Esophagus squamous epithelium (tissue), 5 donors: Measurements from ENCODE around the gene ACTA1. TPM values are rescaled to one million over a fixed set of nuclear protein-coding genes. Genes with fewer than 3 reads are reported as not detected.

Experiments used
- DNase-seq: peaks from one replicate; lab custom pipeline; 2025; lab: John Stamatoyannopoulos, UW
- H3K27ac ChIP-seq, 4 donors: fragments of 200-600 bp; sonication (generic); one replicate each; pipeline ENCODE4 v1.5.1; 2016 to 2019; ENCODE audit warnings: mild to moderate bottlenecking in 1 of 4
- H3K27me3 ChIP-seq, 4 donors: fragments of 200-600 bp; sonication (generic); 1 replicate in 3 of 4; 2 replicates in 1 of 4; pipeline versions ENCODE4 v1.5.1 to v1.6.0; 2017 to 2021; ENCODE audit warnings: antibody characterized with exemption in 1 of 4
- H3K36me3 ChIP-seq, 3 donors: fragments of 200-600 bp; sonication (generic); one replicate each; pipeline ENCODE4 v1.5.1; 2016 to 2019
- H3K4me1 ChIP-seq, 3 donors: fragments of 200-600 bp; sonication (generic); one replicate each; pipeline ENCODE4 v1.5.1; 2017 to 2019
- H3K4me3 ChIP-seq, 4 donors: fragments of 200-600 bp; sonication (generic); 1 replicate in 3 of 4; 2 replicates in 1 of 4; pipeline ENCODE4 v1.5.1; 2016 to 2019; ENCODE audit warnings: mild to moderate bottlenecking in 2 of 4, moderate library complexity in 1 of 4
- H3K9me3 ChIP-seq, 3 donors: fragments of 200-600 bp; sonication (generic); one replicate each; pipeline ENCODE4 v1.5.1; 2016 to 2019
- POLR2A ChIP-seq, 4 donors: fragments of 450-650 bp; IDR thresholded peaks; one replicate each; pipeline ENCODE4 v1.6.1; 2017; ENCODE audit warnings: antibody characterized with exemption in 4 of 4, mild to moderate bottlenecking in 4 of 4, moderate library complexity in 3 of 4
- WGBS, 2 donors: methylation state at CpG; one replicate each; pipeline ENCODE4 v1.1.5; 2018; 5-methylcytosine and 5-hydroxymethylcytosine counted together
- intact Hi-C: fragments of 100-400 bp; cut with DNase I; formaldehyde crosslinking; loops from one replicate; pipeline ENCODE4 v1.15.0; 2022
- total RNA-seq, 4 donors: library from RNA; depleted of rRNA; stranded (reverse); fragments of >200 nt; gene quantifications; one replicate each; pipeline ENCODE4 v1.1.0, GENCODE V29; 2016
- TF ChIP-seq, protein P1 (sequence below), 6 experiments: fragments of 450-650 bp in 4 of 6; fragments of 200-600 bp in 2 of 6; sonication (generic) in 2 of 6; IDR thresholded peaks; one replicate each; pipeline ENCODE4 v1.5.1; 2016 to 2019; ENCODE audit warnings: antibody characterized with exemption in 6 of 6, mild to moderate bottlenecking in 4 of 6, moderate library complexity in 4 of 6
- donor health status: DM: yes; HTN: yes; CAD: no.

Gene ACTA1
- total RNA-seq, 4 donors from 2014 or later, result 0.19 to 0.75 (median 0.26) TPM; not detected in 1

DNA sequence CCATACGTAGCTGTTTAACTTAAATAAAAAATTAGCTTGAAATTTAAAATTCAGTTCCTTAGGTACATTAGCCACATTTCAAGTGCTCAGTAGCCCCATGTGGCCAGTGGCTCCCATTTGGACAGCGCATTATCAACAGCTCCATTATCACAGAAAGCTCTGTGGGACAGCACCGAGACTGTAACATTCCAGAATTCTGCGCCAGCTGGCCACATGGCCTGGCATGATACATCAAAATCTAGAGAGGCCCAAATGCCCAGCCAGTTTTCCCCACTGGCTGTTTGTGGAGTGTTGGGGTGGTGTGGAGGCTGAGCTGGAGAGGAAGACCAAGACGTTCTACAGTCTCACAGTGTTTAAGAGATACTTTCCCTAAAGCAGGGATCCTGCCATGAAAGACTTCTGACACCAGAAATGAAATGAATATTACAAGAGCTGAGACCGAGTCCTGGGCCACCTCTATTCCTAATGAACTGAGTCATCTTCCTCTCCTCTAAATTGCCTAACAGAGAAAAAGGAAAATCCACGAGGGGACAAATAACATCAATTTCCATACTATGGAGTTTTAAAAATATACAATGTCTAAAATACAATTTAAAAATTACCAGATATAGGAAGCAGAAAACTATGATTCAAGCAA is 27.3 kb upstream of the ACTA1 start:
- peaks cover 5 to 100% (median 11%) of the 10 kb centered on the region in 3 donors for H3K36me3 ChIP-seq
- no peaks in the 10 kb centered on the region for H3K4me1 ChIP-seq
- intact Hi-C loops, result no loop called here
- no peak overlapping the region for H3K27ac ChIP-seq
- no peak overlapping the region for H3K4me3 ChIP-seq
- DNase-seq, result no peak
- H3K27me3 ChIP-seq, result no peaks in the 10 kb centered on the region
- 89 to 90% methylated on average over 7 of the region's 7 CpGs for WGBS, 2 donors
- TF ChIP-seq POLR2A (IDR thresholded peaks at IDR 0.05), result no peak
- TF ChIP-seq, protein P1, sequence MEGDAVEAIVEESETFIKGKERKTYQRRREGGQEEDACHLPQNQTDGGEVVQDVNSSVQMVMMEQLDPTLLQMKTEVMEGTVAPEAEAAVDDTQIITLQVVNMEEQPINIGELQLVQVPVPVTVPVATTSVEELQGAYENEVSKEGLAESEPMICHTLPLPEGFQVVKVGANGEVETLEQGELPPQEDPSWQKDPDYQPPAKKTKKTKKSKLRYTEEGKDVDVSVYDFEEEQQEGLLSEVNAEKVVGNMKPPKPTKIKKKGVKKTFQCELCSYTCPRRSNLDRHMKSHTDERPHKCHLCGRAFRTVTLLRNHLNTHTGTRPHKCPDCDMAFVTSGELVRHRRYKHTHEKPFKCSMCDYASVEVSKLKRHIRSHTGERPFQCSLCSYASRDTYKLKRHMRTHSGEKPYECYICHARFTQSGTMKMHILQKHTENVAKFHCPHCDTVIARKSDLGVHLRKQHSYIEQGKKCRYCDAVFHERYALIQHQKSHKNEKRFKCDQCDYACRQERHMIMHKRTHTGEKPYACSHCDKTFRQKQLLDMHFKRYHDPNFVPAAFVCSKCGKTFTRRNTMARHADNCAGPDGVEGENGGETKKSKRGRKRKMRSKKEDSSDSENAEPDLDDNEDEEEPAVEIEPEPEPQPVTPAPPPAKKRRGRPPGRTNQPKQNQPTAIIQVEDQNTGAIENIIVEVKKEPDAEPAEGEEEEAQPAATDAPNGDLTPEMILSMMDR (IDR thresholded peaks at IDR 0.05), result no peak
- H3K9me3 ChIP-seq, result no peaks in the 10 kb centered on the region

DNA sequence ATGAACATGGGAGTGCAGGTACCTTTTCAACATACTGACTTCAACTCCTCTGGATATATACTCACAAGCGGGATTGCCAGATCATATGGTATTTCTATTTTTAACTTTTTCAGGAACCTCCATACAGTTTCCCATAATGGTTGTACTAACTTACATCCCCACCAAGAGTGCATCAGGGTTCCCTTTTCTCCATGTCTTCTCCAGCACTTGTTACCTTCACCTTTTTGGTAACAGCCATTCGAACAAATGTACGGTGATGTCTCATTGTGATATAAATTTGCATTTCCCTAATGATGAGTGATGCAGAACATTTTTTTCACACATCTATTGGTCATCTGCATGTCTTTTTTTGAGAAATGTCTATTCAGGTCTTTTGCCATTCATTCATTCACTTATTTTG is 25.9 kb upstream of the ACTA1 start:
- H3K27ac ChIP-seq, result no peak overlapping the region
- no peak for DNase-seq
- H3K36me3 ChIP-seq, result peaks cover 0 to 100% (median 11%) of the 10 kb centered on the region in 3 donors
- WGBS, 2 donors, result 93 to 98% methylated on average over 3 of the region's 3 CpGs
- H3K4me3 ChIP-seq, result no peak overlapping the region
- no peaks in the 10 kb centered on the region for H3K27me3 ChIP-seq
- TF ChIP-seq POLR2A (IDR thresholded peaks at IDR 0.05), result no peak
- TF ChIP-seq, protein P1 (IDR thresholded peaks at IDR 0.05), result no peak
- H3K9me3 ChIP-seq, result no peaks in the 10 kb centered on the region
- no peaks in the 10 kb centered on the region for H3K4me1 ChIP-seq
- intact Hi-C loops, result no loop called here

DNA sequence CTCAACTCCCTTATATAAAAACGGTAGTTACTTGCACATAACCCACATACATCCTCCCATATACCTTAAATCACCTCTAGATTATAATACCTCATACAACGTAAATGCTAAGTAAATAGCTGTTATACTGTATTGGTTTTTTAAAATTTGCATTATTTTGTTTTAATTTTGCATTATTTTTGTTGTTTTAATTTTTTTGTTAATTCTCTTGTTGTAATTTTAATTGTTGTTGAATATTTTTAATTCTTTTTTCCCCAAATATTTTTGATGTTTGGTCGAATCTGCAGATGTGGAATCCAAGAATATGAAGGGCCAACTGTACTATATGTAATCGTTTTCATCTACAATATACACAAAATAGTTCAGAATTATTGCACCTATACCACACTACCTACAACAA is 23.5 kb upstream of the ACTA1 start:
- Histone ChIP-seq H3K4me3 (no peak overlapping the region), H3K9me3 (no peaks in the 10 kb centered on the region), H3K27ac (no peak overlapping the region), H3K27me3 (no peaks in the 10 kb centered on the region), H3K4me1 (no peaks in the 10 kb centered on the region), H3K36me3 (peaks cover 0 to 89% (median 7%) of the 10 kb centered on the region in 3 donors)
- TF ChIP-seq POLR2A (IDR thresholded peaks at IDR 0.05), result no peak
- TF ChIP-seq, protein P1 (IDR thresholded peaks at IDR 0.05), result no peak
- intact Hi-C loops, result no loop called here
- 80 to 88% methylated on average over 4 of the region's 4 CpGs for WGBS, 2 donors
- no peak for DNase-seq

DNA sequence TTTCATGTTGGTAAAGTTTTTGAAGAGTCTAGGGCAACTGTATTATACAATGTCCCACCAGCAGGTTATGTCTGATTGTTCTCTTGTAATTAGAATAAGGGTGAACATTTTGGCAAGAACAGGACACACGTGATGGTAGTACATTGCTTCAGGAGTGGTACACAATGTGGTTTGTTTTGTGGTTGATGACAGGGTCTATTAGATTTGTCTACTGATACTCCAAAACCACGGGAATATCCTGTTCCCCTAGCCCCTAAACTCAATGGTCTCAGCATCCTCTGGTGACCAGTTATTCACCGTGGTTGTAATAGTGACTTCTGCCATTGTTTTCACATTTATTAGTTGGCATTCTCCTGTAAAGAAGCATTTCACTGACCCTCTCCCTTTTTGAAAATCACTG is 22.1 kb upstream of the ACTA1 start:
- TF ChIP-seq, protein P1 (IDR thresholded peaks at IDR 0.05), result no peak
- TF ChIP-seq POLR2A (IDR thresholded peaks at IDR 0.05), result no peak
- no peak overlapping the region for H3K27ac ChIP-seq
- no peak for DNase-seq
- no peak overlapping the region for H3K4me3 ChIP-seq
- intact Hi-C loops, result no loop called here
- 59 to 76% methylated on average over 3 of the region's 3 CpGs for WGBS, 2 donors
- no peaks in the 10 kb centered on the region for H3K9me3 ChIP-seq
- peaks cover 0 to 89% (median 11%) of the 10 kb centered on the region in 3 donors for H3K36me3 ChIP-seq
- no peaks in the 10 kb centered on the region for H3K27me3 ChIP-seq
- H3K4me1 ChIP-seq, result no peaks in the 10 kb centered on the region

DNA sequence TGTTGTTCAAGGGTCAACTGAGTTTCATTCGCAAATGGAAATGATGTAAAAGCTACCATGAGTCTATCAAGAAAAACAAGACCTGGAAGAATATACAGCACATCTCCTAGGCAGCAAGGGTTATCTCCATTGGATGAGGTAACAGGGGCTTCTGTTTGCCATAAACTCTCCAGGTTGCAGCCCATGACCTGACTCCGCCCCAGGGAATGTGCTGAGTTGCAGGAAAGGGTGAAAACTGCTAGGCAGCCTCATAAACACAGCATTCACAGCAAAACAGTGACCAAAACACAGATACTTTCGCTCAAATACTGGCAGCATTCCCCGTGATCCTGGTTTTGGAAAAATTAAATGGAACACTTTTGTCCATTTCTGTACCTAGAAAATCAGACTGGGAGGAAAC is 20.2 kb upstream of the ACTA1 start:
- no peak for DNase-seq
- H3K4me1 ChIP-seq, result no peaks in the 10 kb centered on the region
- no peak overlapping the region for H3K4me3 ChIP-seq
- no peaks in the 10 kb centered on the region for H3K9me3 ChIP-seq
- intact Hi-C loops, result no loop called here
- no peak overlapping the region for H3K27ac ChIP-seq
- TF ChIP-seq, protein P1 (IDR thresholded peaks at IDR 0.05), result no peak
- no peak for TF ChIP-seq POLR2A (IDR thresholded peaks at IDR 0.05)
- peaks cover 0 to 88% (median 9%) of the 10 kb centered on the region in 3 donors for H3K36me3 ChIP-seq
- no peaks in the 10 kb centered on the region for H3K27me3 ChIP-seq
- 81 to 93% methylated on average over 4 of the region's 4 CpGs for WGBS, 2 donors
